ENCODE data around the gene DNMT3L. TPM values are rescaled to one million over a fixed set of nuclear protein-coding genes. Genes with fewer than 3 reads are reported as not detected.

The DNMT3L gene
- total RNA-seq, 1 donor from 2014 or later, result not detected

DNA sequence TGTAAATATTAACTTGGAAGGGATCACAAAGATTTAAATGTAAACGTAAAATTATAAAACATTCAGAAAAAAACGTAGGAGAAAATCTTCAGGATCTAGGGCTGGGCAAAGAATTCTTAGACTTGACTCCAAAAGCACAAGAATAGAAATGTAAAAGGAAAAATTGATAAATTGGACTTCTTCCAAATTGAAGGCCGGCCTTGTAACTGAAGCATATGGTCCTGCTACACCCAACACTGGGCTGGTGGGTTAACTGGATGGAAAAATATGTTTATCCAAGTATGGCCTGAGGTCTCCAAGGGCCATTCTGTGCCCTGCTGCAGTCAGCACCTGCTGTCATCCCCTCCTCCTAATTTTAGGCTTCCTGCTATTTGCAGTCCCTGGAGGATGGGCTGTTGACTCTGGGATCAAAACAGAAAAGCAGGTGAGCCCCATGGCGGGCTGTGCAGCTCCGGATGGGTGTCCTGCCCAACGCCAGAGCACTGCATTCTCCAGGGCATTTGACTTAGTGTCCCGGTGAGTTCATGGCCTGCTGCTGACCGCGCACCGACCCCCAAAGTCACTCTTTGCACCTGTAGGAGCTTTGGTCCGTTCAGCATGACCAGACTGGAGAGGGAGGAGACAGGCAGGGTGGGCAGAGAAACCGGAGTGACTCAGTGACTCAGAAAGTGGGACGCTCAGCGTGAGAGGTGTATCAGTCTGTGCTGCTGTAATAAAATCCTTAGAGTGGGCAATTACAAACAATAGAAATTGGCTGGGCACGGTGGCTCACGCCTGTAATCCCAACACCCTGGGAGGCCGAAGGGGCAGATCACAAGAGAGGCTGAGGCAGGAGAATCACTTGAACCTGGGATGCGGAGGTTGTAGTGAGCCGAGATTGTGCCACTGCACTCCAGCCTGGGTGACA is 17.9 kb upstream of the DNMT3L start:
- no peak for DNase-seq (ENCODE audit: low read depth in 2 of 2)

- DNase-seq (ENCODE audit: low read depth in 2 of 2), result no peak
Observed at GRCh38 chr21:44275041-44275440, 13.3 kb upstream of the DNMT3L start.

DNA sequence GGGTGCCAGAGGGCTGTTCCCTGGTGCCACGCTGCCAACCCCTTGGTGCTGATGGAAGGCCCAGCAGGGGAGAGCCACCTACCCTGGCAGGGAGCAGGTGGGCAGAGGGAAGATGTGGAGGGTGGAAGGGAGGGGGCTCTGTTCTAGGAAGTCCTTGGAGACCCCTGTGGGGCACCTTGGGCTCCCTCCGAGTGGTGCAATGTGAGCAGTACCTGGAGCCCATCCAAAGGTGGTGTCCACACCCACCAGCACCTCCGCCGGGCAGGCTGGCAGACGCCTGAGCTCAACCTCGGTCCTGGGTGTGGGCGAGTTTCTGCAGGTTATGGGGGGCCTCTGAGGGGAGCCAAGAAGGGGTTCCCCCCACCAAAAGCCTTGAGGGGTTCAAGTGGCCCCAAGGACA is 11.3 kb upstream of the DNMT3L start:
- no peak for DNase-seq (ENCODE audit: low read depth in 2 of 2)

GRCh38 chr21:44272284-44272858 is 10.7 kb upstream of the DNMT3L start:
- no peak for DNase-seq (ENCODE audit: low read depth in 2 of 2)

- no peak for DNase-seq (ENCODE audit: low read depth in 2 of 2)
Observed at GRCh38 chr21:44271558-44272283, 10.0 kb upstream of the DNMT3L start.

DNA sequence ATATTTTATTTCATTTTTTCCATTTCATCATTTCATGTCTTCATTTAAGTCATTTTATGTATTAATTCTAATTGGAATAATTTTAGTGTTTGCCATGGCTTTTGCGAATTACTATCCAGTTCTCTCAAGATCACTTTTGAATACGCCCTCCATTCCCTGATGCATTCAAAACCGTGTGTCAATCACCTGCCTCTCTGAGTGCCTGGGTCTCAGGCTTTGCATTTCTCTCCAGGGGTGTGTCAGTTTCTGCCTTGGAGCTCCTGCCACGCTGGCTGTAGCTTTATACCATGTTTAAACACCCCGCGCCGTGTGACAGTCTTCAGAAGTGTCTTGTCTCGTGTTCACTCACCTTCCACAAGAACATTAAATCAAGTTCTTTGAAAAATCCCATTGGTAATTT is 7.4 kb upstream of the DNMT3L start:
- no peak for DNase-seq (ENCODE audit: low read depth in 2 of 2)

GRCh38 chr21:44267655-44268142 is 6.0 kb upstream of the DNMT3L start:
- no peak for DNase-seq (ENCODE audit: low read depth in 2 of 2)

DNA sequence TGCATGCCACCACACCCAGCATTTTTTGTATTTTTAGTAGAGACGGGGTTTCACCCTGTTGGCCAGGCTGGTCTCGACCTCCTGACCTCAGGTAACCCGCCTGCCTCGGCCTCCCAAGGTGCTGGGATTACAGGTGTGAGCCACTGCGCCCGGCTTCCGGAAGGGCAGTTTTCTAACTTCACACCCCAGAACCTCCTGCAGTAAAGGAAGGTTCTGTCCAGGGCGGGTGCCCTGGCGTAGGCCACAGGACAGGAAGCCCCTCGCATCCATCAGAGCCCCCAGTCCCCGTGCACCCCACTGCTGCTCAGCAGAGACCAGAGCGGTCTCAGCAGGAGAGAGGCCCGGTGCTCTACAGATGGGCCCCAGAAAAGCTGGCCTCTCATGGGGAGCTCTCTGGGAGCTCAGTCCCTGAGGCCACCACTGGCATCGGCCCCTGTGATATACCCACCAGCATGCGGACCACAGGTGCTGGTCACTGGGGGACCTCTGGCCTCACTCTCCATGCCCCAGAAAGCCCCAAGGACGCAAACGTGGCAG is 4.1 kb upstream of the DNMT3L start:
- DNase-seq (ENCODE audit: low read depth in 2 of 2), result no peak

GRCh38 chr21:44263768-44264167 is 2.1 kb upstream of the DNMT3L start:
- no peak for DNase-seq (ENCODE audit: low read depth in 2 of 2)

- no peak for DNase-seq (ENCODE audit: low read depth in 2 of 2)
Observed at GRCh38 chr21:44263221-44263760, 1.6 kb upstream of the DNMT3L start.

GRCh38 chr21:44262338-44263056 is 800 bp upstream of the DNMT3L start:
- no peak for DNase-seq (ENCODE audit: low read depth in 2 of 2)

DNA sequence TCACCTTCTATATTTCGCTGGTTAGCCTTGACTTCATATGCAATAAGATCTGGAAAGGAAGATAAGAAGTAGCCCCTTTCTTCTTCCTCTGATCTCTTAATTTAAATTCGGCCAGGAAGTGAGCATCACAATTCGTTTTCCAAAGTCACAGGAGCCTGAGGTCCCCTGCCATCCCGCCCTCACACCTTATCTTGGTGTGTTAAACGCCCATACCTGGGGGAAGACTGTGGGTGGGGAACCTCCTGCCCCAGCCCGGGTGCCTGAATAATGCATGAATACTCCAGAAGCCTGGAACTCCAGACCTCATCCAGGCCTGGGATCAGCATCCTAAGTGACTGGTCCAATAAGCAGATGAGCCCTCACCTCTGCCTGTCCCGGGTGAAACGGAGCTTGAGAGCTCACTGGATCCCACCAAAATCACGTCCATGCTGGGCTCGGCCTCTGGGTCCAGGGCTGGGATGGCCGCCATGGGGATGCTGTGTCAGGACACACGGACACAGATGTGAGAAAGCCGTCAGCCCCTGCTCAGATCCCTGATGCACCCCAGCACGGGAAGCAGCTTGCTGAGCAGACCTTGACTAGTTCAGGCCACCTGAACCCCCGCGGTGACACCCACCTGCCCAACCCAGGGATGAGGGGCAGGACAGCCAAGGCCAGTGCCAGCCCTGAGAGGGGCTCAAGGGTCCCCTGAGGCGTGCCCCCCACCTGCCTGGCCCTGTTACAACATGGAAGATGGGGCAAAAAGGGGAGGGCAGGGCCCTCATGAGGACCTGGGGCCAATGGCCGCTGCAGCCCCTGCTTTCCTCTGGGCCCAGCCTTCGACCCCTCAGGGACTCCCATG is 686 bp downstream of the DNMT3L start:
- no peak for DNase-seq (ENCODE audit: low read depth in 2 of 2)

GRCh38 chr21:44260066-44260465 is 1.6 kb downstream of the DNMT3L start:
- no peak for DNase-seq (ENCODE audit: low read depth in 2 of 2)

DNA sequence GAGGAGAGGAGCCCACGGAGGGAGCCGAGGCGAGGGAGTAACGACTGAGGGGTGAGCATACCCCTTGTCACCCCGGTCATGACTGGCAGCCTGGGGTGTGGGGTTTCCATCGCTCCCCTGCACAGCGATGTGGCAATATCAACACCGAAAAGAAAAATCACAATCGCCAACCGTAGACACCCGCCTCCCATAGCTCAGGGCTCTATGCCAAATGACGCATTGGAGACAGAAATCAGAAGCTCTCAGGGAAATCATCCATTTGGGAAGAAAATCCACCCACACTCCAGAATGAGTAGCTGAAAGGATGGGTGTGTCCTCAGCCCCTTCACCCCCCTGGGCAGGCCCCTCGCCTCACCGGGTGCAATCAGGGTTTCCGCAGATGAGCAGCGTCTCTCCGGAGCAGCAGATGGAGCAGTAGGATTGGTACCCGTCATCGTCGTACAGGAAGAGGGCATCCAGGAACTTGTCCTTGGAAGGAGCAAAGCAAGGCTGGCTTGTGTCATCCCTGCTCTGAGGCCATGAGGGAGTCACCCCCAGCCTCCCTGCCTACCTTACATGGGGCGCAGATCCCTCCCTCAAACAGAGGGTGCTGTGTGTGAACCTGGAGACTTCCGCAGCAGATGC is 2.5 kb downstream of the DNMT3L start:
- DNase-seq (ENCODE audit: low read depth in 2 of 2), result no peak

DNA sequence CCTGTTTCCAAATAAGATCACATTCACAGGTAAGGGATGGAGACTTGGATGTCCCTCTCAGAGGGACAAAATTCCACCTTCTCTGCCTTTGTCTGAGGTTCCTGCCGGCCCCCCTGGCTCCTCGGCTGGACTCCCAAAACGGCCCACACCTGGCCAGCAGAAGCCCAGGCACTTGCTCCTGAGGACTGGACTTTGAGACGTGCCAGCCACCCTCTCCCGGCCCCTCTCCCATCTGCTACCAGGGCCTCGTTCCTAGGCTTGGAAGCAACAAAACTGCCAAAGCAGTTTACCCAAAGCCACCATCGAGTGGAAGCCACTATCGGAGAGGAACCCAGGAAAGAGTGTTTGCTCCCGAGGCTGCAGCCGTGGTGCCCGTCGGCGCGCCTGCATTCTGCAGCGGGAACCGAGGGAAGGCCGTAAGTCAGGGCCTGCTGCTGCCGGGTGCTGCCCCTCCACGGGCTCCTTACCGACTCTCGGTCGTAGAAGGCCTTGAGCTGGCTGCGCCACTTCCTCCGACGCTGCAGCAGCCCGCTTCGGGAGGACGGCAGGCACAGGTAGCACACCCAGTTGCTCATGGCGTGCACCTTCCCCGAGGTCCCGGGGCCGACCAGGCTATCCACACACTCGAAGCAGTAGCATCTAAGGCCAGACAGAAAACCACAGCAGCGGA is 3.5 kb downstream of the DNMT3L start:
- no peak for DNase-seq (ENCODE audit: low read depth in 2 of 2)

GRCh38 chr21:44255511-44255981 is 6.2 kb downstream of the DNMT3L start:
- peak in 1 of 2 donors; percentile 25 for DNase-seq (ENCODE audit: low read depth in 2 of 2)

GRCh38 chr21:44253832-44254710 is 7.6 kb downstream of the DNMT3L start:
- peak in 1 of 2 donors; percentile 51 for DNase-seq (ENCODE audit: low read depth in 2 of 2)
